H9 (cell line): ENCODE results near the gene NLRC3. TPM values are rescaled to one million over a fixed set of nuclear protein-coding genes. Genes with fewer than 3 reads are reported as not detected.

ENCODE experiments used
- DNase-seq: peaks from one replicate; pipeline ENCODE4 v3.0.0-alpha.2; 2017
- H2AFZ ChIP-seq: one replicate; pipeline ENCODE4 v1.6.1; 2013; ENCODE audit warnings: mild to moderate bottlenecking, low read length, control low read depth, moderate library complexity
- H2AK5ac ChIP-seq: 2 replicates; pipeline ENCODE4 v1.6.1; 2013; ENCODE audit warnings: low read length, control low read depth, mixed read lengths; ENCODE audit not compliant: insufficient read length
- H2BK120ac ChIP-seq: one replicate; pipeline ENCODE4 v1.6.1; 2013; ENCODE audit warnings: low read depth, mild to moderate bottlenecking, low read length, control low read depth, inconsistent platforms; ENCODE audit not compliant: poor library complexity, severe bottlenecking
- H2BK12ac ChIP-seq: 2 replicates; pipeline ENCODE4 v1.6.1; 2013; ENCODE audit warnings: low read length, control low read depth, mixed read lengths, low read depth; ENCODE audit not compliant: insufficient read length
- H2BK15ac ChIP-seq: 2 replicates; pipeline ENCODE4 v1.6.1; 2013; ENCODE audit warnings: low read depth, low read length, control low read depth
- H2BK20ac ChIP-seq: one replicate; pipeline ENCODE4 v1.6.1; 2013; ENCODE audit warnings: low read depth, mild to moderate bottlenecking, low read length, control low read depth, inconsistent platforms; ENCODE audit not compliant: poor library complexity, severe bottlenecking
- H2BK5ac ChIP-seq: 2 replicates; pipeline ENCODE4 v1.6.1; 2013; ENCODE audit warnings: low read length, control low read depth, mixed read lengths; ENCODE audit not compliant: insufficient read length
- H3K14ac ChIP-seq: 2 replicates; pipeline ENCODE4 v1.6.1; 2013; ENCODE audit warnings: low read length, control low read depth; ENCODE audit not compliant: insufficient read depth
- H3K18ac ChIP-seq: 2 replicates; pipeline ENCODE4 v1.6.1; 2013; ENCODE audit warnings: low read depth, mild to moderate bottlenecking, mixed read lengths, low read length, control low read depth; ENCODE audit not compliant: insufficient read length
- H3K23ac ChIP-seq: 2 replicates; pipeline ENCODE4 v1.6.1; 2013; ENCODE audit warnings: low read length, control low read depth, mixed read lengths, low read depth; ENCODE audit not compliant: insufficient read length
- H3K23me2 ChIP-seq: 2 replicates; pipeline ENCODE4 v1.6.1; 2013; ENCODE audit warnings: low read depth, mild to moderate bottlenecking, mixed read lengths, low read length, control low read depth; ENCODE audit not compliant: insufficient read length, poor library complexity, severe bottlenecking
- H3K27ac ChIP-seq: 2 replicates; pipeline ENCODE4 v1.5.1; 2013; ENCODE audit warnings: low read length, control low read depth, mixed read lengths, low read depth; ENCODE audit not compliant: insufficient read length
- H3K27me3 ChIP-seq: 2 replicates; pipeline ENCODE4 v1.6.1; 2013; ENCODE audit warnings: low read length, control low read depth, inconsistent platforms; ENCODE audit not compliant: insufficient read depth
- H3K4ac ChIP-seq: 2 replicates; pipeline ENCODE4 v1.6.1; 2013; ENCODE audit warnings: low read depth, mild to moderate bottlenecking, control low read depth, inconsistent platforms, low read length, moderate library complexity
- H3K4me1 ChIP-seq: 2 replicates; pipeline ENCODE4 v1.6.1; 2013; ENCODE audit warnings: low read length, control low read depth, inconsistent platforms; ENCODE audit not compliant: insufficient read depth
- H3K4me2 ChIP-seq: 2 replicates; pipeline ENCODE4 v1.6.1; 2013; ENCODE audit warnings: low read length, control low read depth, mixed read lengths; ENCODE audit not compliant: insufficient read length, insufficient read depth
- H3K56ac ChIP-seq: 2 replicates; pipeline ENCODE4 v1.6.1; 2013; ENCODE audit warnings: low read depth, mild to moderate bottlenecking, mixed read lengths, low read length, control low read depth; ENCODE audit not compliant: insufficient read length
- H3K79me1 ChIP-seq: 2 replicates; pipeline ENCODE4 v1.6.1; 2013; ENCODE audit warnings: low read depth, mild to moderate bottlenecking, moderate library complexity, low read length, control low read depth, inconsistent platforms; ENCODE audit not compliant: insufficient read depth, poor library complexity, severe bottlenecking
- H3K79me2 ChIP-seq: 2 replicates; pipeline ENCODE4 v1.6.1; 2013; ENCODE audit warnings: low read length, control low read depth, inconsistent platforms; ENCODE audit not compliant: insufficient read depth
- H3K9ac ChIP-seq: 2 replicates; pipeline ENCODE4 v1.6.1; 2013; ENCODE audit warnings: low read length, control low read depth, mixed read lengths; ENCODE audit not compliant: insufficient read length; ENCODE audit errors: extremely low read depth
- H3K9me3 ChIP-seq: one replicate; pipeline ENCODE4 v1.6.1; 2013; ENCODE audit warnings: low read depth, low read length, inconsistent platforms; ENCODE audit not compliant: control insufficient read depth
- H3T11ph ChIP-seq: one replicate; pipeline ENCODE4 v1.6.1; 2013; ENCODE audit warnings: mild to moderate bottlenecking, low read length, control low read depth, inconsistent platforms
- H4K20me1 ChIP-seq: one replicate; pipeline ENCODE4 v1.6.1; 2013; ENCODE audit not compliant: control insufficient read depth, insufficient read length, insufficient read depth
- H4K5ac ChIP-seq: 2 replicates; pipeline ENCODE4 v1.6.1; 2013; ENCODE audit warnings: low read depth, mild to moderate bottlenecking, mixed read lengths, low read length, control low read depth; ENCODE audit not compliant: insufficient read length
- H4K8ac ChIP-seq: replicated peaks from 2 replicates; pipeline ENCODE4 v1.6.1; 2013; ENCODE audit warnings: low read length, control low read depth, mixed read lengths, low read depth; ENCODE audit not compliant: insufficient read length
- H4K91ac ChIP-seq: 2 replicates; pipeline ENCODE4 v1.6.1; 2013; ENCODE audit warnings: low read depth, mild to moderate bottlenecking, moderate library complexity, mixed read lengths, low read length, control low read depth; ENCODE audit not compliant: insufficient read length
- H3K27ac Mint-ChIP-seq, 3 experiments: 2 replicates in 2 of 3; 3 replicates in 1 of 3; pipeline ENCODE4 v1.8.0; 2020 to 2021; ENCODE audit warnings: mixed read lengths in 3 of 3, mild to moderate bottlenecking in 1 of 3, moderate library complexity in 1 of 3
- H3K27me3 Mint-ChIP-seq: 2 replicates; pipeline ENCODE4 v1.8.0; 2021; ENCODE audit warnings: low read depth, mild to moderate bottlenecking, moderate library complexity, mixed read lengths
- H3K36me3 Mint-ChIP-seq, 3 experiments: 2 replicates in 2 of 3; 3 replicates in 1 of 3; pipeline ENCODE4 v1.8.0; 2020 to 2021; ENCODE audit warnings: low read depth in 3 of 3, mixed read lengths in 3 of 3; ENCODE audit not compliant: insufficient read depth in 1 of 3
- H3K4me1 Mint-ChIP-seq, 2 experiments: 2 replicates each; pipeline ENCODE4 v1.8.0; 2020; ENCODE audit warnings: mixed read lengths in 2 of 2
- H3K4me3 Mint-ChIP-seq, 2 experiments: 2 replicates in 1 of 2; 3 replicates in 1 of 2; pipeline ENCODE4 v1.8.0; 2020 to 2021; ENCODE audit warnings: mild to moderate bottlenecking in 2 of 2, mixed read lengths in 2 of 2, moderate library complexity in 1 of 2
- H3K9me3 Mint-ChIP-seq, 2 experiments: 2 replicates in 1 of 2; 3 replicates in 1 of 2; pipeline ENCODE4 v1.8.0; 2020; ENCODE audit warnings: mild to moderate bottlenecking in 2 of 2, mixed read lengths in 2 of 2, moderate library complexity in 1 of 2
- CTCF ChIP-seq: fragments of 200-600 bp; sonication (generic); conservative IDR thresholded peaks from 3 replicates; pipeline ENCODE4 v1.8.0; 2021; ENCODE audit warnings: antibody characterized with exemption, mild to moderate bottlenecking
- WGBS: extraction: QIAGEN DNeasy Blood & Tissue Kit; methylation state at CpG from one replicate; pipeline ENCODE4 v1.1.7; 2013; ENCODE audit warnings: missing lambda C conversion rate, low lambda C conversion rate, mixed read lengths; ENCODE audit not compliant: insufficient read length; ENCODE audit errors: extremely low coverage; 5-methylcytosine and 5-hydroxymethylcytosine counted together
- total RNA-seq: library from RNA; stranded (reverse); gene quantifications from 2 replicates; pipeline ENCODE4 v1.2.1, GENCODE V29; 2021

The NLRC3 gene
- total RNA-seq, 1 experiment from 2014 or later = 0.44 TPM

- DNase-seq = no peak
- no peak overlapping the region for H2BK120ac ChIP-seq
- H3K4me1 ChIP-seq = no peaks in the 10 kb centered on the region
- no peak overlapping the region for H2BK20ac ChIP-seq
- no peak overlapping the region for H4K5ac ChIP-seq
- no peak overlapping the region for H3K14ac ChIP-seq
- H2BK12ac ChIP-seq = no peak overlapping the region
- H3K36me3 Mint-ChIP-seq = peaks cover 33 to 52% (median 50%) of the 10 kb centered on the region in 3 experiments
- no peak overlapping the region for H4K8ac ChIP-seq
- WGBS = no CpG with 5 or more reads among the region's 5 CpGs
- no peaks in the 10 kb centered on the region for H3K9me3 ChIP-seq
- H2BK5ac ChIP-seq = no peak overlapping the region
- no peak overlapping the region for H3K9ac ChIP-seq
- H2BK15ac ChIP-seq = no peak overlapping the region
- H3K27ac Mint-ChIP-seq = no peak overlapping the region; a peak in 1 of 7 replicates
- no peak overlapping the region for H3K4ac ChIP-seq
- H3K79me1 ChIP-seq = no peaks in the 10 kb centered on the region
- H3K4me2 ChIP-seq = no peak overlapping the region
- H3T11ph ChIP-seq = no peak overlapping the region
- no peak for TF ChIP-seq CTCF
- no peaks in the 10 kb centered on the region for H3K27me3 Mint-ChIP-seq
- H3K18ac ChIP-seq = no peak overlapping the region
- no peaks in the 10 kb centered on the region for H4K20me1 ChIP-seq
- H2AK5ac ChIP-seq = no peak overlapping the region
- no peak overlapping the region for H3K4me3 Mint-ChIP-seq
- H3K23me2 ChIP-seq = no peaks in the 10 kb centered on the region
- H3K27ac ChIP-seq = no peak overlapping the region
- H3K23ac ChIP-seq = no peak overlapping the region
- H3K4me1 Mint-ChIP-seq = peaks cover 0 to 2% of the 10 kb centered on the region in 2 experiments; a peak in 2 of 4 replicates
- H3K27me3 ChIP-seq = no peaks in the 10 kb centered on the region
- H3K9me3 Mint-ChIP-seq = peaks cover 16 to 17% of the 10 kb centered on the region in 2 experiments; a peak in 4 of 5 replicates
- H3K79me2 ChIP-seq = no peaks in the 10 kb centered on the region
- no peak overlapping the region for H2AFZ ChIP-seq
- no peak overlapping the region for H3K56ac ChIP-seq
- H4K91ac ChIP-seq = no peak overlapping the region
Measured at GRCh38 chr16:3525951-3526350, 51.3 kb downstream of the NLRC3 start.
